HG03159 (cell line): ENCODE measurements around the gene SRPK2.
A peak's percentile ranks its signal among the peaks of the same experiment; 100 is the strongest.
"Not testable (repeated sequence)": the region's sequence is repeated elsewhere in the genome, so short reads cannot be mapped to it uniquely, and the experiment has no call there.

Experiments used
- ATAC-seq: cut with Tn5 transposase; IDR thresholded peaks from one replicate; pipeline ENCODE4 v1.9.1; 2021; ENCODE audit warnings: mild to moderate bottlenecking, moderate library complexity; ENCODE audit not compliant: unreplicated experiment

SRPK2 gene

DNA sequence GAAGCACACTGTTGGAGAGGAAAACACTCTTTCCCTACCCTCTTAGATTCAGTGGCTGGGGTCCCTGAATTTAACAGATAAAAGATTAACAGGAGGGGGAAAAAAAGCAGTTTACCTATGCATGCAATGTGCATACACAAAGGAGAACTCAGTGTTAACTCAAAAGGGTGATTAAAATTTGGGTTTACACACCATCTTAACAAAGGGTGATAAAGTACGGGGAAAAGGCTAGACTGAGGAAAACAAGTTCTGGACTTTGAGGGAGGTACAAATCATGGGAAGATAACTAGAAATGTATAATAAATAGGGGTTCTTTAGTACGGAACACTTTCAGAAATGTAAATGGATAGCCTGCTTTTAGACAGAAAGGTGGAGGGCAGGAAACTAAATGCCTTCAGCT, 83.1 kb downstream of the SRPK2 start:
- no peak for ATAC-seq

DNA sequence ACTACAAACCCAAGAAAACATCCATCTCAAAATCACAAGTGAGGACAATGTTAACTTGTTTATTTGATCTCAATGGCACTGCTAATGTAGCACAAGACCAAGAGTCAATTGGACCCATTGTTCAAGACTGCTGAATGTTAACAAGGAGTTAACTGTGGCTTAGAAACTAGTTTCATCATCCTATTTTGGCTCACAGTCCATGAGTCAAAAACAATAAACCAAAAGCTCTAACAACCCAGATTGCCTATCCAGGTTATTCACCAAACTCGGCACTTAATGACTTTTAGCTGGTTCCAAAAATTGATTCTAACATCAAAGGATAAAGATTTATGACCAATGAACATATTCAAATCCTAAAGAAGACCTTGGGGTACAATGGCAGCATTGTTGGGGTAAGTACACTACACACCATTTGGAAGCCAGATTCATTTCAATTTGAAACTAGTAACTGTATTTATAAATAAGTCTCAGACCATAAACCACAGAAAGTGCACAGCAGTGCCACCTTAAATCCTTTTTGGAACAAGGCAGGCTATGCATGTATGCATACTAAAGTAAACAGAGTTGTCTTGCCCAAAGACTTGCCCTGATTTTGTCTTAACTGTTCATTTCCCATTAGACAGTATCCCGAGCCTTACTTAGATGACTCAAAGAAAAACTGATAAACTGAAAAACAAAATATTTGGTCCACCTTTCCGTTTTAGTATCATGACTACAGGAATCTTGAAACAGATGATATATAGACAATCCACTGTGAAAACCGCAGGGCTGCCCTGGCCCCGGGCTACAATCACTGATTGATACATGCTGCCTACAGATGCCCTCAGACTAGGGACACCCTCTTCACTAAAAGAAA, 84.5 kb downstream of the SRPK2 start:
- peak; percentile 71 for ATAC-seq

DNA sequence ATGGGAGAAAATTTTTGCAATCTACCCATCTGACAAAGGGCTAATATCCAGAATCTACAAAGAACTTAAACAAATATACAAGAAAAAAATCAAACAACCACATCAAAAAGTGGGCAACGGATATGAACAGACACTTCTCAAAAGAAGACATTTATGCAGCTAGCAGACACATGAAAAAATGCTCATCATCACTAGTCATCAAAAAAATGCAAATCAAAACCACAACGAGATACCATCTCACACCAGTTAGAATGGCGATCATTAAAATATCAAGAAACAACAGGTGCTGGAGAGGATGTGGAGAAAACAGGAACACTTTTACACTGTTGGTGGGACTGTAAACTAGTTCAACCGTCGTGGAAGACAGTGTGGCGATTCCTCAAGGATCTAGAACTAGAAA, 88.1 kb downstream of the SRPK2 start:
- ATAC-seq = not testable (repeated sequence)

DNA sequence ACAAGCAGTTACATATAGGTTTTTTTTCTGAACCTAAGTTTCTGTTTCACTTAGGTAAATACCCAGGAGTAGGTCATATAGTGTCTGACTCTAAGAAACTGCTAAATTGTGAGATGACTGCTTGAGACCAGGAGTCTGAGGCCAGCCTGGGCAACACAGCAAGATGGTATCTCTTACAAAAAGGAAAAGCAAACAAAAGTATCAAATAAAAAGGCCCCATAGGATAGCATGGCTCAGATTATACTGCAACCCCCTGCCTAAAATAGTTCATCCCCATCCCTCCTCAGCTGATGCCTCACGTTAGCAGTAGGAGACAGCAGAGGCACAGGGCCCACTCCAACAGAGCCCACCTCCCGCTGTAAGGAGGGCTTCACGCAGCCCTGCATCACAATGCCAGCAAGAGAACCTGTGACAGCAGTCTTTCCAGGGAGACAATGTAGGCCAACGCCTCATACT, 90.3 kb downstream of the SRPK2 start:
- peak; percentile 96 for ATAC-seq

DNA sequence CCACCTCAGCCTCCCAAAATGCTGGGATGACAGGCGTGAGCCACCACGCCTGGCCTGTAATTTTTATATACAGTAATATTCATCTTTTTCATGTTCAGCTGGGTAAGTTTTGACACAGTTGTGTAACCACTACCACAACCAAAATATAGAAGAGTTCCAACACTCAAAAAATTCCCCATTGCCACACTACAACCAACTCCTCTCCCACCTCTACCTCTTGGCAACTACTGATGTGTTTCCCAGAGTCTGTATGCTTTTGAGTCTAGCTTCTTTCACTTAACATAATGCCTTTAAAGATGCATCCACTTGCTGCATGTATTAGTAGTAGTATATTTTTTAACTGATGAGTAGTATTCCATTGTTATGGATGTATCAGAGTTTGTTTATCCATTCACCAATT, 90.7 kb downstream of the SRPK2 start:
- ATAC-seq = peak; percentile 19

DNA sequence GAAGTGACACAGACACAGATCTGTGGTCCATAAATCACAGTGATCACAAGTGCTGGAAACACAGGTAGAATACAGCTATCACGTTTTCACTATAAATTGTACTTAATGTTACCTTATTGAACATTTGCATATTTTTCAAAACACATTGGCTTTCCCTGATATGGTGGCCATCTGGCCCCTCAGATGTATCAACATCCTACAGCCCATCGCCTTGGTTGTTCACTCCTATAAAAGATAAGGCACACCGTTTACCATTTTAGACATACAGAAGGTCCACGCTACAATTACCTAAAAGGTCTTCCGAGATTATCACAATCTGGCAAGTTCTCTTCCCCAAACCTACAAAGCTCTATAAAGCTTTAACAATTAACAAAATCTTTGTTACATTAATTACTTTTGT, 91.4 kb downstream of the SRPK2 start:
- ATAC-seq = no peak

DNA sequence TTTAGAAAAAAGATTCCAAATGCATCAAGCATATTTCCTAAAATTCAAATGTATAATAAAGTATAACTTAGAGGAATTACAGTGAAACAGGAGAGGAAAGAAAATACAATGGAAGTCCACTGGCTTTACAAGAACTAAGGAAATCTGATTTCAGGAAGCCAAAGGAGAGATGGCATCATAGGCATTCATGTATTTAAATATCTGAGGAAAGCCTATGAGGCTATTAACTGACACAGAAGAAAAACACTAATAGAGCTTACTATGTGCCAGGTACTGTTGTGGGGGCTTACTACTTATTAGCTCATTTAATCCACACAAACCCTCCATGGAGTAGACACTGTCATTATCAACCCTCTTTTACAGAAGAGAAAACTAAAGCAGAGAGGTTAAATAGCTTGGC, 92.2 kb downstream of the SRPK2 start:
- no peak for ATAC-seq

DNA sequence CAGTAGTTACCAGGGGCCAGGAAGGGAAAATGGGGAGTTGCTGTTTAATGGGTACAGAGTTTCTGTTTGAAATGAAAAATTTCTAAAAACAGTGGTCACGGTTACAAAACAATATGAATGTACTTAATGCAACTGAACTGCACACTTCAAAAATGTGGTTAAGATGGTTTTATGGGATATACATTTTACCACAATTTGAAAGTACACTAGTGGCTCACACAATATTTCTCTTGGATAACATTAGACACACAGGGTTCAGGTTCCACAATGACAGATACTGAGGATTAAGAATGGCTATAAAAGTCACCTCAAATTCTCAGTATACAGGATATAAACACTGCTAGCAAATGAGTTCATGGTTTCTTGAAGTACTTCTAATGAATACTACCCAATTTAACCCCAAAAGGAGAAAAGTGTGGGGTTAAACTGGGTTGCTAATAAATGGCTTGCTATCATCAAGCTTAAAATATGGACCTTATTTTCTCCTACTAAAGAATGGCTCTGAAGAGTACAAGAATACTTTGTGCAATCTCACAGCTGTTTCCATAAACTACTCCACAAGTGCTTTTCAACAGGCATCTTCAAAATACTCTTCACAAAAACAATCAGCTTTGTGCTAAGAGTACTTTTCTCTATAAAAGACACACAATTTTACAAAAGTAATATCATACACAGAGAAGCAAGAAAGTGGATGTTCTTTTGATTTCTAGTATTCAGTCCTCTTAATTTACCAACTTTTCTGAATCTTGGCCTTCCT, 92.9 kb downstream of the SRPK2 start:
- no peak for ATAC-seq

DNA sequence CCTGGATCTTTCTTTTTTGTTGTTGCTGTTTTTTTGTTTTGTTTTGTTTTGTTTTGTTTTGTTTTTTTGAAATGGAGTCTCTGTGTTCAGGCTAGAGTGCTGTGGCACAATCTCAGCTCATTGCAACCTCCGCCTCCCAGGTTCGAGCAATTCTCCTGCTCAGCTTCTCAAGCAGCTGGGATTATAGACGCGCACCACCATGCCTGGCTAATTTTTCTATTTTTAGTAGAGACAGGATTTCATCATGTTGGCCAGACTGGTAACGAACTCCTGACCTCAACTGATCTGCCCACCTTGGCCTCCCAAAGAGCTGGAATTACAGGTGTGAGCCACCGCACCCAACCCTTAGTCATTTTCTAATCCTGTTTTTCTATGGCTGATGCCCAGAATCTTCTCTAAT, 94.2 kb downstream of the SRPK2 start:
- not testable (repeated sequence) for ATAC-seq

DNA sequence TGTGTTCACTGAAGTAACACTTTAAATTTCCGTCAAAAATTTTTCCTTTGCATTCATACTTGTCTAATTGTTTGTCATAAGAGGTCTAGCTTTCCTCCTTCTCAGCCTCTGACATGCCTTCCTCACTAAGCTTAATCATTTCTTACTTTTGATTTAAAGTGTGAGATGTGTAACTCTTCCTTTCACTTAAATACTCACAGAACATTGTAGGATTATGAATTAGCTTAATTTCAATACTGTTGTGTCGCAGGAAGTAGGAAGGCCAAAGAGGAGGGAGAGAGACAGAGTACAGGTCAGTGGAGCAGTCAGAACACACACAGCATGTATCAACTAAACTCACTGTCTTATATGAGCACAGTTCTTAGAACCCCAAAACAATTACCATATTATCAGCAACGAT, 99.0 kb downstream of the SRPK2 start:
- ATAC-seq = no peak

DNA sequence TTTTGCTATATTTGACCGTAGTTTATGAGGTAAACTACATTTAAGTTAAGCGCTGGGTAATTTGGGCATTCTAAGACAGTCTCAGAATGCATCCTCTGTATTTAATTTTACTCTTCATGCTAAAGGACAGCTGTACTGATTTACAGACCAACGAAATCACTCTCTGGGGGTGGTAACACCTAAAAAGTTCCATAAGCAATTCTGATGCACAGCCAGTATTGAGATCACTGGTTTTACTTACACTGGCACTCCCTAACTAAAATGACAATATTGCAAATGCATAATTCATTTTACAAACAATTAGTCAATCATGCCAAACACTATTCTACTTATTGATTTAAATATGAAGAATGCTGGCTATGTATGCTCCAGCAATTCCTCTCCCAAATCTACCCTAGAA, 102.3 kb downstream of the SRPK2 start:
- ATAC-seq = no peak

DNA sequence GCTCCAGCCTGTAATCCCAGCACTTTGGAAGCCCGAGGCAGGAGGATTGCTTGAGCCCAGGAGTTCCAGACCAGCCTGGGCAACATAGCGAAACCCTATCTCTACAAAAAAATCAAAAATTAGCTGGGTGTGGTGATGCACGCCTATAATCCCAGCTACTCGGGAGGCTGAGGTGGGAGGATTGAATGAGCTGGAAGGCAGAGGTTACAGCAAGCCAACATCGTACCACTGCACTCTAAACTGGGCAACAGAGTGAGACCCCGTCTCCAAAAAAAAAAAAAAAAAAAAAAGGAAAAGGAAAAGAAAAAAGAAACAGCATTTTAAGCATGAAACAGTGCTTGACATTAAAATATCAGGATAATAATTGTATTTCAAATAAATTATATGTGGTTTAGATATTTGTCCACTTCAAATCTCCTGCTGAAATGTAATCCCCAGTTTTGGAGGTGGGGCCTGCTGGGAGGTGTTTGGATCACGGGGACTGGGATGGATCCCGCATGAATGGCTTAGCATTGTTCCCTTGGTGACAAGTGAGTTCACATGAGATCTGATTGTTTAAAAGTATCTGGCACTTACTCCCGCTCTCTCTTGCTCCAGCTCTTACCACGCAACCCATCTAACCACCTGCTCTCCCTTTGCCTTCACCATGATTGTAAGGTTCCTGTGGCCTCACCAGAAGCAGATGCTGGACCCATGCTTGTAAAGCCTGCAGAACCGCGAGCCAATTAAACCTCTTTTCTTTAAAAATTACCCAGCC, 103.4 kb downstream of the SRPK2 start:
- no peak for ATAC-seq

DNA sequence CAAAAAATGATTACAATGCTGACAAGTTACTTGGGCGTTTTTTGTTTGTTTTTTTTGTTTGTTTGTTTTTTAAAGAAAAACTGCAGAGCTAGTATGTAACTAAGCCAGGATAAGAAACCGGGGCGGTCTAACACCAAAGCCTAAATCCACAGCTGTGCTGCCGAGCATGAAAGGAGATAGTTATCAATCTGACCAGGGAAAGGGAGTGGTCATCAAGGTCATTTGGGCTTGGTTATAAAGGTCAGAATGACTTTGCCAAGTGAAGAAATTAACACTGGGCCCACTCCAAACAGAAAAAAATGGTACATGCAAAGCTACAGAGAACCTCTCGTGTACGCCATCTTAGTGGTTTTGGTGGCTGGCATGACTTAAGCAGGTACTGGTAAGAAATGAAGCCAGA, 104.7 kb downstream of the SRPK2 start:
- ATAC-seq = no peak

DNA sequence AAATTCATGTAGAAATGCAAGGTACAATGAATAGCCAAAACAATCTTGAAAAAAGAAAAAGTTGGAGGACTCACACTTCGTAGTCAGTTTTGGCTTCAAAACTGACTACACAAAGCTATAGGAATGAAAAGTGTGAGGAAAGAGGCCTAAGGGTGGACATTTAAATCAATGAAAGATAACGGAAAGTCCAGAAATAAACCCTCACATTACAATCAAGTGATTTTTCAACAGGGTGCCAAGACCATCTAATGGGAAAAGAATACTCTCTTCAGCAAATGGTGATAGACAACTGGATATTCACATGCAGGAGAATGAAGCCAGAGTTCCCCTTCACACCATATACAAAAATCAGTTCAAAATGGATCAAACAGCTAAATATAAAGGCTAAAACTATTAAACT, 106.8 kb downstream of the SRPK2 start:
- no peak for ATAC-seq

DNA sequence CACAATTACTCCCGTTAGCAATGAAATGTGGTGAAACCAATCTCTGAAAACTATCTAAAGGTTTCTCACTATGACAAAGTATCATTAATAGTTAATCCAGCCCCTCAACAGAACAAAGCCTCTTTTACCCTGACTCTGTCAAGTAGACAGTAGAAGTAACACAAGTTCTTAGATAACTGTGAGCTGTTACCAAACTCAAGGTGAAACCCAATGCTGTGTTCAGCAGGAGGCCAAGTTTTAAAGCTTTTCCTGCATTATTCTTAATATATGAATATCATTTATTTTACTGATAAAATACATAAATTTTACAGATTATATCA, 109.1 kb downstream of the SRPK2 start:
- peak; percentile 87 for ATAC-seq

DNA sequence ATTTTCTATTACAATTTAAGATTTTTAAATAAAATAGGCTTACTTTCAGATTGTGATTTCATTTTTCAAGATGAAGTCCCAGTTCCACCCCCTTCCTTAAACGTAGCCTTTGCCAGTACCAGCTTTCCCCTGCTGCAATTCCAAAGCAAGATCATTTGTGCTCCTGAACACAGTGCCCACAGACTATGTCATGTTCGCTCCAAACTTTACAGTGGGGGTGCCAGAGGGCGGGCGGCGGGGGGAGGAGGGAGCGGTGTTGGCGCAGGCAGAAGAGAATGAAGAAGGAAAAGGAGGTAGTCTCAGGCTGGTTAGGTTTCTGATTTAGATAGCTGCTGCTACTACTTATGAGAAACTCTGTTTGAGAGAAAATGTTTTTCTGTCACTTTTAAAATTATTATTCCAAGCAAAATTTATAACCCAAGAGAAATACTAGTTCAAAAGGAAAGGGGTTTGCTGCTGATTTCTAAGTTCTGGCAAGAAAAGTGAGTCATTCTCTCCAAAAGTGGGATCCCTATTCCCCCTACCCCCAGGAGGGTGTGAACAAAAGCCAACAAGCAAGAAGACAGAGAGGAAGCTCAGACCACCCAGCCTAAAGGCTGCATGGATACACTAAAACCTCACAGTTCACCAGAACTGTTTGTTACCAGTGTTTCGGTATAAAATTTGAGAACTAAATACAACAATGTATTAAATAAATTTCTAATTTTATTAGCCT, 109.6 kb downstream of the SRPK2 start:
- ATAC-seq = peak; percentile 56

DNA sequence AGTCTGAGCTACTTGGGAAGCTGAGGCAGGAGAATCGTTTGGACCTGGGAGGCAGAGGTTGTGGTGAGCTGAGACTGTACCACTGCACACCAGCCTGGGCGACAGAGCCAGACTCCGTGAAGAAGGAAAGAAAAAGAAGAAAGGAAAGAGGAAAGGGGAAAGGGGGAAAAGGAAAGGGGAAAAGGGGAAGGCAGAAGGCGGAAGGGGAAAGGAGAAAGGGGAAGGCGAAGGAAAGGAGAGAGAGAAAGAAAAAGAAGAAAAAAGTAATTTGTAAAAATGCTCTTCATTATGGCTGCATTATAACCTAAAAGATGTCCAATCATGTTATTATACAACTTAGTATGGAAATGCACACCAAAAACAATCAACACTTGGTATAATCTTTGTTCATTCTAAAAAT, 110.2 kb downstream of the SRPK2 start:
- no peak for ATAC-seq

DNA sequence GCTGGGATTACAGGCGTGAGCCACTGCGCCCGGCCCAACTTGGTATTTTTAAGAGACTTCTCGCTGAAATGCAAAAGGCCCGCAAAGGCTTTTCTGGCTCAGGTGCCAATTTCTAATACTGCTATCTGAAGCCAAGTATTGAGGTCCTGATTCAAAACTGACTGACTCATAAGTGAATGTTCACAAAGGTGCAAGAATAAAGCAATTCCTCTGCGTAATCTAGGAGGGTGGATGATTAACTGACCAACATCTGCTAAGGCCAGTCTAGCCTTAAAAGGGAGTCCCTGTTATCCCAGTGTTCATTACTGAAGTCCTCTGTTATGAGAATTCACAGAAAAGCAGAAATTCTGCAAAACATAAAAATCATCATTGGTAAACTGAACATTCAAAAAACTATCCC, 111.4 kb downstream of the SRPK2 start:
- ATAC-seq = no peak

DNA sequence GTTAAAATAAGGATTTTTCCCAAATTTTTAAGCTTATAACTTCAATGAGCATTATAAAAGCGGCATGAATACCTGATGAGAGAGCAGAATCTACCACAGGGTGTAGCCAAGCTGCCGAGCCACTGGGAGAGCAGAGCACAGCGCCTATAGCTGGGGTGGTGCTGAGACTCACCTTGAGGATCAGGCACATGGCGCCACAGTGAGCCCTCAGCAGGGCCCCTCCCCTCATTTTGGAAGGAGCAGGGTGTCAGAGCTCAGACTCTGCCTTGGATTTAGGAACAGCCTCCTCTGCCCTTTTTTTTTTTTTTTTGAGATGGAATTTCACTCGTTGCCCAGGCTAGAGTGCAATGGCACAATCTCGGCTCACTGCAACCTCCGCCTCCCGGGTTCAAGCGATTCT, 118.6 kb downstream of the SRPK2 start:
- no peak for ATAC-seq

DNA sequence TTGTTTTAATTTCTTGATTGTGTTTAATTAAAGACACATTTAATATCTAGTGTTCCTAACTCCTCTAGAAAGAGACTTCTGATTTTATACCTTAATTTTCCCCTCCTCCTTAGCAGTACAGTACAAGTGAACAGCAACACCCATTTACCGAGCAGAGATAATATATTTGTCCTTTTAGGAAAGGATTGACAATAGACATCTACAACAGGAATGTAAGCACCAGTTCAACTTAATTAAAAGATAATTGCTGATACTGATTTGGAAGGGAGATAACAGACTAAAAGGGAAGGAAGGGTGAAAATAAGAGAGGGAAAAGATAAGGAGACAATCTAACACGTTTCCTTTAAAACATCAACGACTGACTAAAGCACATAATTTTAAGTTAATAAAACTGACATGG, 119.3 kb downstream of the SRPK2 start:
- ATAC-seq = no peak
